Measurements from ENCODE around the gene TMEM208. TPM values are rescaled to one million over a fixed set of nuclear protein-coding genes. Genes with fewer than 3 reads are reported as not detected.
A peak's percentile ranks its signal among the peaks of the same experiment; 100 is the strongest.

TMEM208 gene
- total RNA-seq, 4 donors from 2014 or later = 24.4 to 36.0 (median 31.7) TPM

GRCh38 chr16:67235816-67236562 lies 9.1 kb downstream of the TMEM208 start:
- intact Hi-C loops (cut with DNase I) = no loop called here
- Histone ChIP-seq H3K9me3 (no peaks in the 10 kb centered on the region), H3K4me1 (peaks cover 0 to 9% (median 8%) of the 10 kb centered on the region in 3 donors), H3K27me3 (no peaks in the 10 kb centered on the region), H3K4me3 (no peak overlapping the region), H3K27ac (peak overlapping the region in 3 of 4 donors; percentile 18 to 34 (median 25)), H3K36me3 (peaks cover 20 to 85% (median 37%) of the 10 kb centered on the region in 3 donors)
- 65 to 73% methylated on average over 13 of the region's 17 CpGs for WGBS, 2 donors
- DNase-seq = no peak
- no peak for TF ChIP-seq CTCF (IDR thresholded peaks at IDR 0.05)
- no peak for TF ChIP-seq POLR2A (IDR thresholded peaks at IDR 0.05)

- DNase-seq = no peak
- Histone ChIP-seq H3K36me3 (peaks cover 15 to 77% (median 32%) of the 10 kb centered on the region in 3 donors), H3K9me3 (no peaks in the 10 kb centered on the region), H3K4me1 (peaks cover 0 to 17% (median 16%) of the 10 kb centered on the region in 3 donors), H3K27me3 (no peaks in the 10 kb centered on the region), H3K4me3 (no peak overlapping the region), H3K27ac (peak overlapping the region in 3 of 4 donors; percentile 8 to 25 (median 14))
- WGBS, 2 donors = 76 to 88% methylated on average over 11 to 22 of the region's 50 CpGs
- TF ChIP-seq POLR2A (IDR thresholded peaks at IDR 0.05) (no peak), CTCF (IDR thresholded peaks at IDR 0.05) (no peak)
- intact Hi-C loops (cut with DNase I) = no loop called here
These were observed 9.8 kb downstream of the TMEM208 start for GRCh38 chr16:67236563-67237395.

DNA sequence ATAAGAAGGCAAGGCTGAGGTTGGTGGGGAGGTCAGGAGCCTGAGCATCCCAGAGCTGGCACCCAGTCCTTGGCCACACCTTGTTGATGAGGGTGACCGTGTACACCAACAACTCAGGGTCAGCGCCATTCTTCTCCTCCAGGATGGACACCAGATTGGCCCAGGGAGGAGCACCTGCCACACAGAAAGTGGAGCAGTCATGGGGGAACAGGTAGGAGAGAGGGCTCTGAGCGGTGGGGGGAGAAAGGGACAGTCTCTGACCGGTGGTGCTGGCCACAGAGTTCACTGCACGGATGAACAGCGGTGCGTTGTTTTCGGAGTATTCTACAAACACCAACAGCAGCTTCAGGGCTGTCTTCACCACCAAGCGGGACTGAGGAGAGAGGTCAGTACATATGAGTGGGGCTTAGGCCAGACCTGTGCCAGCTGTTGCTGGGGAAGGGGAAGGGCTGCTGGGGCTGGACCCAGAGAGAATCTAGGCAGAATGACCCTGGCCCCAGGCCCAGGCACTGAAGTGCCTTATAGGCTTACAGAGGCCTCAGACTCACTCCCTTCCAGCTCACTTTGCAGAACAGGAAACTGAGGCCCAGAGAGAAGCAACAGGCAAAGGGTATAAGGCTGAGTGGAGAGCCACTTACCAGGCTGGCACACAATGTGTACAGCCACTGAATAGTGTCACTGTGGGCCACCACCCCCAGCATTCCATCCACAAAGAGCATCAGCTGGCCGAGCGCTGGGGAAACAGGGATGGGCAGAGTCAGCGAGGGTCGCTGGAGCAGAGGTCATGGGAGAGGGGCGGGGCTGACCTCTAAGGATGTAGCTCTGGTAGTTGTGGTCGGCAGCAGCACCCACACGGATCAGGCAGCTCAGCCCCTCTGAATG lies 10.7 kb downstream of the TMEM208 start:
- Histone ChIP-seq H3K27ac (no peak overlapping the region), H3K4me3 (no peak overlapping the region), H3K27me3 (no peaks in the 10 kb centered on the region), H3K4me1 (peaks cover 0 to 26% (median 17%) of the 10 kb centered on the region in 3 donors), H3K9me3 (no peaks in the 10 kb centered on the region), H3K36me3 (peaks cover 15 to 71% (median 29%) of the 10 kb centered on the region in 3 donors)
- DNase-seq = no peak
- intact Hi-C loops (cut with DNase I) = no loop called here
- TF ChIP-seq CTCF (IDR thresholded peaks at IDR 0.05) = no peak
- no peak for TF ChIP-seq POLR2A (IDR thresholded peaks at IDR 0.05)
- WGBS, 2 donors = 74 to 81% methylated on average over 9 to 11 of the region's 16 CpGs

GRCh38 chr16:67238278-67238575 lies 11.3 kb downstream of the TMEM208 start:
- H3K9me3 ChIP-seq = no peaks in the 10 kb centered on the region
- H3K4me3 ChIP-seq = no peak overlapping the region
- intact Hi-C loops (cut with DNase I) = no loop called here
- H3K27me3 ChIP-seq = no peaks in the 10 kb centered on the region
- H3K36me3 ChIP-seq = peaks cover 15 to 65% (median 29%) of the 10 kb centered on the region in 3 donors
- H3K27ac ChIP-seq = no peak overlapping the region
- TF ChIP-seq CTCF (IDR thresholded peaks at IDR 0.05) (no peak), POLR2A (IDR thresholded peaks at IDR 0.05) (no peak)
- no peak for DNase-seq
- 100% methylated on average over 1 of the region's 3 CpGs; no CpG with 5 or more reads in 1 of the 2 donors for WGBS, 2 donors
- peaks cover 0 to 30% (median 17%) of the 10 kb centered on the region in 3 donors for H3K4me1 ChIP-seq

All from esophagus squamous epithelium (tissue), 5 donors.